K562 (cell line): ENCODE results near the gene POGLUT2. TPM values are rescaled to one million over a fixed set of nuclear protein-coding genes. Genes with fewer than 3 reads are reported as not detected.

Experiments used
- ATAC-seq: fragments of 200-7000 bp; cut with Tn5 transposase; 3 replicates; pipeline ENCODE4 v1.9.1; 2020; ENCODE audit warnings: moderate library complexity
- BruUV-seq: library from RNA; stranded (reverse); fragments of 400-500 nt; replicated peaks from 2 replicates; lab custom pipeline; 2021; lab: Mats Ljungman, UMichigan
- CTCF ChIA-PET: fragments of 300-600 bp; formaldehyde crosslinking; extraction: SDS; loops from one replicate; lab custom pipeline; 2021; ENCODE audit warnings: low intra/inter-chr PET ratio; lab: Yijun Ruan, JAX
- POLR2A ChIA-PET: fragments of 300-600, 350-650 bp; sonication (Branson Sonifier 250); formaldehyde crosslinking; extraction: SDS; loops from one replicate; lab custom pipeline; 2021; ENCODE audit warnings: antibody characterized with exemption, inconsistent platforms; lab: Yijun Ruan, JAX
- DNase-seq, 4 experiments: peaks; one replicate each; pipeline versions ENCODE4 v3.0.0 to v3.0.0-alpha.2; 2011 to 2018; ENCODE audit warnings: low spot score in 3 of 4, mixed read lengths in 3 of 4; ENCODE audit errors: extremely low read depth in 1 of 4
- FAIRE-seq: peaks from 2 replicates; lab custom pipeline; 2011; peaks lifted over from hg19 to GRCh38; lab: Jason Lieb, UNC
- H2AFZ ChIP-seq: 2 replicates; pipeline ENCODE4 v1.6.0; 2011; ENCODE audit warnings: low read depth, low read length, control low read depth, inconsistent platforms
- H3K27ac ChIP-seq: fragments of 200-600 bp; 3 replicates; pipeline ENCODE4 v1.8.0; 2011; ENCODE audit warnings: low read depth, mild to moderate bottlenecking, control low read depth, inconsistent platforms, low read length, moderate library complexity, mixed read lengths; ENCODE audit errors: extremely low read depth
- H3K27me3 ChIP-seq, 2 experiments: fragments of 300-600 bp in 1 of 2; 2 replicates in 1 of 2; 3 replicates in 1 of 2; pipeline versions ENCODE4 v1.6.0 to v1.8.0; 2011; ENCODE audit warnings: inconsistent platforms in 2 of 2, low read length in 2 of 2, mild to moderate bottlenecking in 1 of 2, mixed read lengths in 1 of 2, moderate library complexity in 1 of 2; ENCODE audit not compliant: control insufficient read depth in 2 of 2, insufficient read depth in 2 of 2
- H3K36me3 ChIP-seq: fragments of 300-600 bp; 3 replicates; pipeline ENCODE4 v1.8.0; 2011; ENCODE audit warnings: mild to moderate bottlenecking, low read length, inconsistent platforms; ENCODE audit not compliant: control insufficient read depth, insufficient read depth
- H3K4me1 ChIP-seq, 2 experiments: fragments of 200-600 bp in 1 of 2; replicated peaks in 1 of 2; 2 replicates in 1 of 2; 3 replicates in 1 of 2; pipeline versions ENCODE4 v1.5.1 to v1.8.0; 2011; ENCODE audit warnings: inconsistent platforms in 2 of 2, low read length in 2 of 2, mild to moderate bottlenecking in 1 of 2, mixed read lengths in 1 of 2, moderate library complexity in 1 of 2; ENCODE audit not compliant: control insufficient read depth in 2 of 2, insufficient read depth in 2 of 2
- H3K4me2 ChIP-seq: 2 replicates; pipeline ENCODE4 v1.6.1; 2011; ENCODE audit warnings: low read length, control low read depth, inconsistent platforms, mixed read lengths; ENCODE audit not compliant: insufficient read depth
- H3K4me3 ChIP-seq: fragments of 200-600 bp; sonication (generic), shearing (Covaris generic); 2 replicates; pipeline ENCODE4 v1.5.1; 2016; ENCODE audit warnings: control low read depth, inconsistent platforms
- H3K79me2 ChIP-seq: fragments of 200-600 bp; 3 replicates; pipeline ENCODE4 v1.8.0; 2011; ENCODE audit warnings: low read length, inconsistent platforms; ENCODE audit not compliant: control insufficient read depth, insufficient read depth
- H3K9ac ChIP-seq, 2 experiments: 2 replicates each; pipeline versions ENCODE4 v1.6.0 to v1.6.1; 2011; ENCODE audit warnings: low read depth in 2 of 2, low read length in 2 of 2, control low read depth in 1 of 2, inconsistent platforms in 1 of 2, mild to moderate bottlenecking in 1 of 2, mixed read lengths in 1 of 2; ENCODE audit not compliant: insufficient read depth in 1 of 2
- H3K9me1 ChIP-seq: one replicate; pipeline ENCODE4 v1.6.0; 2011; ENCODE audit warnings: inconsistent platforms, mild to moderate bottlenecking, low read length, moderate library complexity; ENCODE audit not compliant: control insufficient read depth, insufficient read depth
- H3K9me3 ChIP-seq: replicated peaks from 2 replicates; pipeline ENCODE4 v1.5.1; 2011; ENCODE audit warnings: low read depth, low read length, inconsistent platforms; ENCODE audit not compliant: control insufficient read depth, insufficient read depth
- H4K20me1 ChIP-seq: replicated peaks from 2 replicates; pipeline ENCODE4 v1.6.1; 2011; ENCODE audit warnings: low read length, inconsistent platforms, mixed read lengths; ENCODE audit not compliant: control insufficient read depth, insufficient read depth
- CC2D1A ChIP-seq: fragments of 450-650 bp; IDR thresholded peaks from 2 replicates; pipeline ENCODE4 v1.6.1; 2017; ENCODE audit warnings: mild to moderate bottlenecking
- CSDE1 ChIP-seq, 2 experiments: fragments of 450-650 bp; IDR thresholded peaks; 2 replicates each; pipeline ENCODE4 v1.6.1; 2016; ENCODE audit warnings: mild to moderate bottlenecking in 1 of 2
- HDAC2 ChIP-seq: fragments of 450-650 bp; IDR thresholded peaks from 2 replicates; pipeline ENCODE4 v1.6.1; 2016; ENCODE audit warnings: mild to moderate bottlenecking
- KAT2B ChIP-seq: IDR thresholded peaks from one replicate; pipeline ENCODE4 v1.6.1; 2012; ENCODE audit warnings: low read depth, mild to moderate bottlenecking, control low read depth, inconsistent platforms, low read length, moderate library complexity
- NFATC3 ChIP-seq: fragments of 450-650 bp; IDR thresholded peaks from 2 replicates; pipeline ENCODE4 v1.6.1; 2017; ENCODE audit warnings: mild to moderate bottlenecking
- PPARD ChIP-seq: fragments of 250-450 bp; sonication (Bioruptor Pico); IDR thresholded peaks from 2 replicates; pipeline ENCODE4 v1.8.0; 2022; ENCODE audit warnings: inconsistent platforms, mild to moderate bottlenecking, moderate library complexity
- PREB ChIP-seq: sonication (generic); formaldehyde crosslinking; IDR thresholded peaks from 2 replicates; pipeline ENCODE4 v1.8.1; 2023; ENCODE audit warnings: mild to moderate bottlenecking, missing genetic modification reagents
- SPI1 ChIP-seq: IDR thresholded peaks from 2 replicates; pipeline ENCODE4 v1.6.1; 2011; ENCODE audit warnings: low read depth, low read length, control low read depth, borderline replicate concordance
- ZNF121 ChIP-seq: sonication (generic); formaldehyde crosslinking; conservative IDR thresholded peaks from 2 replicates; pipeline ENCODE4 v1.8.0; 2022; ENCODE audit warnings: missing genetic modification reagents
- ZNF589 ChIP-seq: fragments of 200-800 bp; sonication (Bioruptor generic); IDR thresholded peaks from 2 replicates; pipeline ENCODE4 v1.6.1; 2016; ENCODE audit warnings: low read depth, missing genetic modification characterization, missing compliant biosample characterization
- WGBS: fragments of 100-300 bp; shearing (Covaris generic); methylation state at CpG from one replicate; pipeline ENCODE4 v1.1.6; 2016; ENCODE audit warnings: low coverage, mixed read lengths; ENCODE audit not compliant: insufficient coverage; ENCODE audit errors: missing lambda C conversion rate; 5-methylcytosine and 5-hydroxymethylcytosine counted together
- in situ Hi-C: fragments of 300-500 bp; cut with MboI; formaldehyde crosslinking; loops from 4 replicates; pipeline ENCODE4 v1.15.0; 2018; ENCODE audit warnings: inconsistent platforms, mixed read lengths
- intact Hi-C: fragments of 100-400 bp; cut with micrococcal nuclease; formaldehyde crosslinking; loops from 2 replicates; pipeline ENCODE4 v1.14.2; 2022
- polyA plus RNA-seq, 8 experiments: library from polyadenylated mRNA; depleted of rRNA in 4 of 8; stranded (reverse) in 5 of 8; unstranded in 3 of 8; fragments of >200 nt; fragmentation: Nextera tagmentation in 2 of 8; fragmentation: Illumina TruSeq in 1 of 8; extraction: Ambion mirVana in 2 of 8; extraction: Trizol in 1 of 8; gene quantifications; 2 replicates each; pipeline versions ENCODE4 v1.2.1 to v1.2.3, GENCODE V29; 2011 to 2014; ENCODE audit warnings: inconsistent platforms in 1 of 8, missing spikeins in 1 of 8
- total RNA-seq, 7 experiments: library from RNA; depleted of rRNA in 6 of 7; stranded (reverse); fragments of >200 nt in 6 of 7; fragmentation: Illumina TruSeq in 2 of 7; extraction: Trizol in 2 of 7; gene quantifications; 2 replicates each; pipeline versions ENCODE4 v1.2.1 to v1.2.3, GENCODE V29; 2011 to 2021; ENCODE audit warnings: low replicate concordance in 1 of 7
- TF ChIP-seq, protein P1 (sequence below): sonication (generic); formaldehyde crosslinking; IDR thresholded peaks from 2 replicates; pipeline ENCODE4 v1.8.1; 2023; ENCODE audit warnings: mild to moderate bottlenecking, missing genetic modification reagents

The POGLUT2 gene
- total and polyA plus RNA-seq, 9 of the 15 experiments (the other 6 are each of a cell fraction or from before 2014, with no cell fraction given), result 3.8 to 11.8 (median 10.8) TPM

DNA sequence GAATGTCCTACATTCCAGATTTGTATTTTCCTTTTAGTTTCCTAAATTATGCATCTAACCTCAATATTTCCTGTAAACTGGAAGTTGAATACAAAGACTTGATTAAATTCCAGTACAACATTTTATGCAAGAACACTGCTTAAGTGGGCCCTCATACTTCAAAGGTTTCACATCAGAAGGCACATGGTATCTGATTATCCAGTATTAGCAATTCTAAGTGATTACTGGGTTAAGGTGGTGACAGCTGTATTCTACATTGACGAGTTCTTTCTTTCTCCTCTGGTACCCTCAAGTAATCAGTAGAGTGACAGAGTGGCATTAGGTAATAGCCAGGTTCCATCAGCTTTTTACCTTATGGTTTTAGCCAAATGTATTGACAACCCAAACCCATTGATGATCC is 18.5 kb upstream of the POGLUT2 start:
- 100% methylated on average over 1 of the region's 1 CpG for WGBS
- intact Hi-C loops, result no loop called here

GRCh38 chr13:102816708-102817107 is 17.9 kb upstream of the POGLUT2 start:
- Histone ChIP-seq H3K4me1 (no peaks in the 10 kb centered on the region), H3K9me3 (no peaks in the 10 kb centered on the region), H4K20me1 (no peaks in the 10 kb centered on the region)
- POLR2A ChIA-PET, result no interaction called here
- in situ Hi-C loops, result no loop called here
- TF ChIP-seq, protein P1, sequence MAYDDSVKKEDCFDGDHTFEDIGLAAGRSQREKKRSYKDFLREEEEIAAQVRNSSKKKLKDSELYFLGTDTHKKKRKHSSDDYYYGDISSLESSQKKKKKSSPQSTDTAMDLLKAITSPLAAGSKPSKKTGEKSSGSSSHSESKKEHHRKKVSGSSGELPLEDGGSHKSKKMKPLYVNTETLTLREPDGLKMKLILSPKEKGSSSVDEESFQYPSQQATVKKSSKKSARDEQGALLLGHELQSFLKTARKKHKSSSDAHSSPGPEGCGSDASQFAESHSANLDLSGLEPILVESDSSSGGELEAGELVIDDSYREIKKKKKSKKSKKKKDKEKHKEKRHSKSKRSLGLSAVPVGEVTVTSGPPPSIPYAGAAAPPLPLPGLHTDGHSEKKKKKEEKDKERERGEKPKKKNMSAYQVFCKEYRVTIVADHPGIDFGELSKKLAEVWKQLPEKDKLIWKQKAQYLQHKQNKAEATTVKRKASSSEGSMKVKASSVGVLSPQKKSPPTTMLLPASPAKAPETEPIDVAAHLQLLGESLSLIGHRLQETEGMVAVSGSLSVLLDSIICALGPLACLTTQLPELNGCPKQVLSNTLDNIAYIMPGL (CRISPR knock-in tag), result no peak
- no peak for TF ChIP-seq PREB (CRISPR knock-in tag)
- no peak for TF ChIP-seq HDAC2
- no peak for TF ChIP-seq ZNF589 (CRISPR knock-in tag)
- TF ChIP-seq ZNF121 (CRISPR knock-in tag), result no peak
- TF ChIP-seq PPARD (CRISPR knock-in tag), result no peak
- no peak for TF ChIP-seq CSDE1 (IDR thresholded peaks at IDR 0.05)
- TF ChIP-seq, all 486 proteins: peak for 0
- 83% methylated on average over 4 of the region's 4 CpGs for WGBS
- no peak for DNase-seq
- no peak overlapping the region for H3K4me3 ChIP-seq
- intact Hi-C loops, result no loop called here
- no TSS peak for BruUV-seq
- H2AFZ ChIP-seq, result no peak overlapping the region
- no peak overlapping the region for H3K9ac ChIP-seq
- peaks cover 37% of the 10 kb centered on the region for H3K36me3 ChIP-seq
- FAIRE-seq, result no peak
- peaks cover 29% of the 10 kb centered on the region for H3K79me2 ChIP-seq
- no peaks in the 10 kb centered on the region for H3K27me3 ChIP-seq
- peaks cover 3% of the 10 kb centered on the region for H3K9me1 ChIP-seq
- H3K27ac ChIP-seq, result no peak overlapping the region
- ATAC-seq, result no peak
- CTCF ChIA-PET, result no interaction called here
- no peak overlapping the region for H3K4me2 ChIP-seq

More for the DNA sequence above, 18.5 kb upstream of the POGLUT2 start:
- Histone ChIP-seq H4K20me1 (no peaks in the 10 kb centered on the region), H3K4me3 (no peak overlapping the region), H3K27me3 (no peaks in the 10 kb centered on the region), H3K4me2 (no peak overlapping the region), H3K79me2 (peaks cover 23% of the 10 kb centered on the region), H3K9ac (no peak overlapping the region), H3K36me3 (peaks cover 38% of the 10 kb centered on the region), H3K4me1 (no peaks in the 10 kb centered on the region), H3K27ac (no peak overlapping the region), H3K9me3 (no peaks in the 10 kb centered on the region), H3K9me1 (peaks cover 3% of the 10 kb centered on the region), H2AFZ (no peak overlapping the region)
- no peak for FAIRE-seq
- ChIA-PET POLR2A (no interaction called here), CTCF (no interaction called here)
- in situ Hi-C loops, result no loop called here
- no peak for DNase-seq
- no peak for TF ChIP-seq NFATC3
- no peak for TF ChIP-seq SPI1
- TF ChIP-seq KAT2B, result no peak
- TF ChIP-seq CC2D1A, result no peak
- BruUV-seq, result no TSS peak
- no peak for ATAC-seq
